DND-41 (cell line): ENCODE results near the gene TMEM237.

Source experiments
- ATAC-seq: fragments of 200-7000 bp; cut with Tn5 transposase; 3 replicates; pipeline ENCODE4 v1.9.1; 2021; ENCODE audit warnings: low read depth; ENCODE audit not compliant: insufficient read depth
- DNase-seq: peaks from one replicate; pipeline ENCODE4 v3.0.0-alpha.2; 2020
- H2AFZ ChIP-seq: 2 replicates; pipeline ENCODE4 v1.6.0; 2012; ENCODE audit warnings: low read depth, low read length
- H3K27ac ChIP-seq: 2 replicates; pipeline ENCODE4 v1.5.1; 2012; ENCODE audit warnings: low read length, inconsistent platforms
- H3K27me3 ChIP-seq: fragments of 200-600 bp; sonication (generic); 2 replicates; pipeline ENCODE4 v1.6.0; 2012; ENCODE audit warnings: low read length, mild to moderate bottlenecking, inconsistent platforms; ENCODE audit not compliant: insufficient read depth, poor library complexity
- H3K36me3 ChIP-seq: 2 replicates; pipeline ENCODE4 v1.5.1; 2012; ENCODE audit warnings: low read length, inconsistent platforms; ENCODE audit not compliant: insufficient read depth
- H3K4me1 ChIP-seq: 2 replicates; pipeline ENCODE4 v1.5.1; 2012; ENCODE audit warnings: mild to moderate bottlenecking, low read length; ENCODE audit not compliant: insufficient read depth
- H3K4me2 ChIP-seq: 2 replicates; pipeline ENCODE4 v1.6.0; 2012; ENCODE audit warnings: mild to moderate bottlenecking, moderate library complexity, low read length, inconsistent platforms; ENCODE audit not compliant: insufficient read depth
- H3K4me3 ChIP-seq, 2 experiments: fragments of 200-600 bp in 1 of 2; shearing (Covaris generic) in 1 of 2; 2 replicates each; pipeline ENCODE4 v1.5.1; 2012 to 2016; ENCODE audit warnings: inconsistent platforms in 2 of 2, low read length in 2 of 2, mild to moderate bottlenecking in 2 of 2, low read depth in 1 of 2, moderate library complexity in 1 of 2
- H3K79me2 ChIP-seq: 2 replicates; pipeline ENCODE4 v1.6.0; 2012; ENCODE audit warnings: low read length, inconsistent platforms; ENCODE audit not compliant: insufficient read depth
- H3K9ac ChIP-seq: 2 replicates; pipeline ENCODE4 v1.6.0; 2012; ENCODE audit warnings: low read depth, mild to moderate bottlenecking, inconsistent platforms, low read length, moderate library complexity
- H3K9me3 ChIP-seq: 2 replicates; pipeline ENCODE4 v1.5.1; 2012; ENCODE audit warnings: low read length, moderate library complexity, mild to moderate bottlenecking, inconsistent platforms; ENCODE audit not compliant: insufficient read depth, severe bottlenecking
- H4K20me1 ChIP-seq: 2 replicates; pipeline ENCODE4 v1.6.0; 2012; ENCODE audit warnings: low read length; ENCODE audit not compliant: insufficient read depth
- CTCF ChIP-seq: IDR thresholded peaks from 2 replicates; pipeline ENCODE4 v1.5.1; 2012; ENCODE audit warnings: borderline replicate concordance, low read length, moderate library complexity, mild to moderate bottlenecking; ENCODE audit not compliant: poor library complexity, severe bottlenecking; ENCODE audit errors: extremely low read depth
- EZH2 ChIP-seq: IDR thresholded peaks from 3 replicates; pipeline ENCODE4 v1.6.1; 2012; ENCODE audit warnings: borderline replicate concordance, low read depth, mild to moderate bottlenecking, moderate library complexity, low read length, inconsistent platforms; ENCODE audit not compliant: severe bottlenecking

TMEM237 gene

GRCh38 chr2:201575971-201576370, 67.3 kb downstream of the TMEM237 start:
- DNase-seq (no peak), ATAC-seq (no peak)
- Histone ChIP-seq H3K4me2 (no peak overlapping the region), H3K27ac (no peak overlapping the region), H3K4me3 (no peak overlapping the region), H2AFZ (peak overlapping the region; percentile 43; the same call in 1 of the 2 replicates), H4K20me1 (no peaks in the 10 kb centered on the region), H3K9ac (no peak overlapping the region), H3K36me3 (no peaks in the 10 kb centered on the region), H3K4me1 (no peaks in the 10 kb centered on the region), H3K27me3 (no peaks in the 10 kb centered on the region), H3K9me3 (no peaks in the 10 kb centered on the region), H3K79me2 (no peaks in the 10 kb centered on the region)
- TF ChIP-seq CTCF (no peak), EZH2 (no peak)

DNA sequence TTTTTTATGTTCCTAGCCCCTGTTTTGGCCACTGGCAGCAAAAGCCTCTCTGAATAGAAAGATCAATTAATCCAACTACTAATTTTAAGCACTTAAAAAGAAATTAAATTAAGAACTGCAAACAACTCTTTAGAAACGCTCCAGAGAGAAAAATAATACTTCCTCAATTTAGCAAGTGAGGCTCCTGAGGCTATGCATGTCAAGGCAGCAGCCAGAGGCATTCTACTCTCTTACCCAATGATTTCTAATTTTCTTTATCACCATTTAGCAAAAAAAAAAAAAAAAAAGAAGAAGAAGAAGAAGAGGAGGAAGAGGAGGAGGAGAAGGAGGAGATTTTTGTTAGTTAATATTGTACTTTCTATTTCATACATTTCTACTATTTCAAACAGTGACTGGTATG, 68.5 kb downstream of the TMEM237 start:
- H4K20me1 ChIP-seq: no peaks in the 10 kb centered on the region
- H3K4me2 ChIP-seq: no peak overlapping the region
- no peak overlapping the region for H3K9ac ChIP-seq
- TF ChIP-seq CTCF (no peak), EZH2 (no peak)
- H3K4me3 ChIP-seq: no peak overlapping the region
- H3K4me1 ChIP-seq: no peaks in the 10 kb centered on the region
- ATAC-seq (no peak), DNase-seq (no peak)
- no peaks in the 10 kb centered on the region for H3K27me3 ChIP-seq
- no peak overlapping the region for H3K27ac ChIP-seq
- no peaks in the 10 kb centered on the region for H3K36me3 ChIP-seq
- no peaks in the 10 kb centered on the region for H3K79me2 ChIP-seq
- H2AFZ ChIP-seq: no peak overlapping the region
- no peaks in the 10 kb centered on the region for H3K9me3 ChIP-seq

- Histone ChIP-seq H3K9me3 (no peaks in the 10 kb centered on the region), H3K79me2 (no peaks in the 10 kb centered on the region), H3K4me3 (no peak overlapping the region), H2AFZ (no peak overlapping the region), H4K20me1 (no peaks in the 10 kb centered on the region), H3K27me3 (no peaks in the 10 kb centered on the region), H3K36me3 (no peaks in the 10 kb centered on the region), H3K27ac (no peak overlapping the region), H3K4me1 (no peaks in the 10 kb centered on the region), H3K9ac (no peak overlapping the region), H3K4me2 (no peak overlapping the region)
- no peak for ATAC-seq
- TF ChIP-seq EZH2 (no peak), CTCF (no peak)
- no peak for DNase-seq
Observed at GRCh38 chr2:201572846-201573508, 70.3 kb downstream of the TMEM237 start.
